IPS DF 6.9 (cell line): ENCODE data around the gene TARDBP.
"Not testable (repeated sequence)": the region's sequence is repeated elsewhere in the genome, so short reads cannot be mapped to it uniquely, and the experiment has no call there.

ENCODE experiments used
- DNase-seq: peaks from one replicate; pipeline ENCODE4 v3.0.0-alpha.2; 2013; ENCODE audit warnings: low read depth, low spot score
- H3K27ac ChIP-seq: one replicate; pipeline ENCODE4 v1.5.1; 2013; ENCODE audit warnings: low read length, control low read depth
- H3K27me3 ChIP-seq: 2 replicates; pipeline ENCODE4 v1.6.1; 2013; ENCODE audit warnings: mild to moderate bottlenecking, low read length; ENCODE audit not compliant: control insufficient read depth, insufficient read depth
- H3K36me3 ChIP-seq: 2 replicates; pipeline ENCODE4 v1.6.1; 2013; ENCODE audit warnings: low read length; ENCODE audit not compliant: control insufficient read depth, insufficient read depth
- H3K4me1 ChIP-seq: 2 replicates; pipeline ENCODE4 v1.6.1; 2013; ENCODE audit warnings: low read length; ENCODE audit not compliant: control insufficient read depth, insufficient read depth
- H3K4me3 ChIP-seq: 2 replicates; pipeline ENCODE4 v1.5.1; 2013; ENCODE audit warnings: mild to moderate bottlenecking, low read length
- H3K9me3 ChIP-seq: 2 replicates; pipeline ENCODE4 v1.6.1; 2013; ENCODE audit warnings: low read length, inconsistent platforms; ENCODE audit not compliant: control insufficient read depth, insufficient read depth
- WGBS: extraction: QIAGEN DNeasy Blood & Tissue Kit; methylation state at CpG from one replicate; pipeline ENCODE4 v1.1.7; 2013; ENCODE audit warnings: mixed read lengths, missing lambda C conversion rate; ENCODE audit not compliant: insufficient read length, insufficient coverage; 5-methylcytosine and 5-hydroxymethylcytosine counted together

Gene TARDBP

DNA sequence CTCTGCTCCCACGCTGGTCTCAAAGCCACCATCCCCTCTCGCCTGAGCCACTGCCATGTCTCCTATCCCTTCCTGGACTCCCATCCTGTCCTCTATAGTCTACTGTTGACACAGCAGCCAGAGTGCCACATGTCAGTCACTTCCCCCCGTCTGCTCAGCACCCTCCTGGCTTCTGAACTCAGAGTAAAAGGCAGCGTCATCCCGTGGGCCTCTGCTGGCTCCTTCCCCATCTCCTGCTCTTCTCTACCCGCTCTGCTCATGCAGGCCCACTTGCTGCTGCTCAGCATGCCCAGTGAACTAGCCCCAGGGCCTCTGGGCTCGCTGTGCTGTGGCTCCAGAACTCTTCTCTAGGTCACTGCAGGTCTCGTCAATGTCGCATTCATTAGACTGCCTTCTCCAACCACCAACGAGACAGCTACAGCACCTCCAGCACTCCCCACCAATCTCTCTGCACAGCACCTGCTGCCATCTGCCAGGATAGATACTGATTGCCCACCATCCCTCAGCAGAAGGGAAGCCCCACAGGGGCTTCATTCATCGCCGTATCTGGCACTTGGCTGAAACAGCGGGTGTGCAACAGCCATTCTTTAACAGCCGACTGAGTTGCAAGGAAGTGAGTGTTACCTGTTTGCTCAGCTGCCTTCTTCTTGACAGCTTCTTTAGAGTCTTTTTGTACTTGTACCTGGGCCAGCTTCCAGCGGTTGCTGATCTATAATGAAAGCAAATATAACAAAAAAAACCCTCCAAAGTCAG lies 59.2 kb downstream of the TARDBP start:
- Histone ChIP-seq H3K27ac (no peak overlapping the region), H3K4me3 (no peak overlapping the region), H3K4me1 (no peaks in the 10 kb centered on the region), H3K36me3 (peaks cover 60% of the 10 kb centered on the region), H3K9me3 (no peaks in the 10 kb centered on the region), H3K27me3 (no peaks in the 10 kb centered on the region; the same call in 1 of the 2 replicates)
- DNase-seq: no peak
- WGBS: no CpG with 5 or more reads among the region's 15 CpGs

DNA sequence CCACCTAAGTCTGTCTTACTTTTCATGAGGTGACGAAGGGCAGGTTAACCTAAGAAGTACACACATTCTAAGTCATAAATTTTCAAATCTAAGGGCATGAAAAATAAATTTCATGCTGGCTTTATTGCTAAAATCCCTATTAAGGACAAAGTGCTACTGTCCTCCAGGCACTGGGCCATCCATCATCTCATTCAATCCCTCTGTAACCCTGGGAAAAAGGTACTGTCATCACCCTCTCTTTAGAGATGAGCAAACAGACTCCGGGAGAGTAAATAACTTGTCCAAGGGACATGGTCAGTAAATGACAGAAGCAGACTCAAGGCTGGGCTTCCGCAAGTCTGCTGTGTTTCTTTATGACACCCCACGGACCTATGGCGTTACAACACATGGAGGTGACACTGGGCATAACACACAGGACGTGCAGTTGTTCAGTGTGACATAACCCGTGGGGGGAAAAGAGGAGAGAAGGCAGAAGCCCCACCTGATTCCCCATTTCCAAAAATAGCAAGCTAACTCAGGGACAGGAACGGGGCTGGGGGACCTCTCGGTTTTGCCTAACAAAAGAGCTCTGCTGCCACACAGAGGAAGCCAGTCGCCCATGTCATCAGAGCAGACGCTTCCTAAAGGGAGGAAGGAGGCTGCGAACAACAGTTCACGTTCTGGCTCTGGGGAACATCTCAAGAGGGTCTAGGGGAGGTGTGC lies 59.9 kb downstream of the TARDBP start:
- no peak for DNase-seq
- WGBS: no CpG with 5 or more reads among the region's 13 CpGs
- H3K9me3 ChIP-seq: no peaks in the 10 kb centered on the region
- H3K4me3 ChIP-seq: no peak overlapping the region
- H3K27me3 ChIP-seq: no peaks in the 10 kb centered on the region; the same call in 1 of the 2 replicates
- no peak overlapping the region for H3K27ac ChIP-seq
- peaks cover 60% of the 10 kb centered on the region for H3K36me3 ChIP-seq
- no peaks in the 10 kb centered on the region for H3K4me1 ChIP-seq

DNA sequence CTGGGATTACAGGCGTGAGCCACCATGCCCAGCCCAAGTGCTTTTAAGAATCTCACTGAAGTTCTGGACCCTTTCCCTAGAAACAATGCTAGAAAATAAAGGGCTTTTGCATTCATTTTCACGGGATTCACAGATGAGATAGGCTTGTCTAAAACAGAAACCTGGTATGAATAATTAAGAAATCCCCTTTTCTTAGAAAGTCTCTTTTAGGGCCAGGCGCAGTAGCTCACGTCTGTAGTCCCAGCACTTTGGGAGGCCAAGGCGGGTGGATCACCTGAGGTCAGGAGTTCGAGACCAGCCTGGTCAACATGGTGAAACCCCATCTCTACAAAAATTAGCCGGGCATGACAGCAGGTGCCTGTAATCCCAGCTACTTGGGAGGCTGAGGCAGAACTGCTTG lies 60.9 kb downstream of the TARDBP start:
- not testable (repeated sequence) for H3K4me3 ChIP-seq, H3K4me1 ChIP-seq, H3K27ac ChIP-seq, H3K27me3 ChIP-seq, H3K9me3 ChIP-seq, DNase-seq
- WGBS: no CpG with 5 or more reads among the region's 7 CpGs
- peaks cover 52% of the 10 kb centered on the region for H3K36me3 ChIP-seq
